Astrocyte (in vitro differentiated cells and primary cell): Measurements from ENCODE around the gene GAD1. TPM values are rescaled to one million over a fixed set of nuclear protein-coding genes. Genes with fewer than 3 reads are reported as not detected.

Experiments
- DNase-seq: peaks from one replicate; pipeline ENCODE4 v3.0.0-alpha.2; 2010; ENCODE audit warnings: low read depth
- FAIRE-seq: peaks from 2 replicates; lab custom pipeline; 2011; peaks lifted over from hg19 to GRCh38; lab: Jason Lieb, UNC
- H2AFZ ChIP-seq: 2 replicates; pipeline ENCODE4 v1.6.0; 2012; ENCODE audit warnings: low read depth, low read length, inconsistent platforms
- H3K27ac ChIP-seq: 2 replicates; pipeline ENCODE4 v1.5.1; 2011; ENCODE audit warnings: low read depth, low read length, inconsistent platforms
- H3K27me3 ChIP-seq: 2 replicates; pipeline ENCODE4 v1.6.0; 2011; ENCODE audit warnings: low read length, inconsistent platforms; ENCODE audit not compliant: insufficient read depth
- H3K36me3 ChIP-seq: 2 replicates; pipeline ENCODE4 v1.5.1; 2011; ENCODE audit warnings: low read length, inconsistent platforms; ENCODE audit not compliant: insufficient read depth
- H3K4me1 ChIP-seq: 2 replicates; pipeline ENCODE4 v1.5.1; 2011; ENCODE audit warnings: low read length, inconsistent platforms; ENCODE audit not compliant: insufficient read depth
- H3K4me2 ChIP-seq: 2 replicates; pipeline ENCODE4 v1.6.0; 2012; ENCODE audit warnings: low read length, inconsistent platforms
- H3K4me3 ChIP-seq: 2 replicates; pipeline ENCODE4 v1.5.1; 2011; ENCODE audit warnings: low read depth, mild to moderate bottlenecking, low read length, inconsistent platforms; ENCODE audit not compliant: insufficient read depth
- H3K79me2 ChIP-seq: 2 replicates; pipeline ENCODE4 v1.6.0; 2012; ENCODE audit warnings: mild to moderate bottlenecking, low read length, inconsistent platforms; ENCODE audit not compliant: insufficient read depth
- H3K9ac ChIP-seq: 2 replicates; pipeline ENCODE4 v1.6.0; 2012; ENCODE audit warnings: mild to moderate bottlenecking, low read length, inconsistent platforms
- H3K9me3 ChIP-seq: 2 replicates; pipeline ENCODE4 v1.5.1; 2012; ENCODE audit warnings: low read depth, mild to moderate bottlenecking, low read length, inconsistent platforms; ENCODE audit not compliant: insufficient read depth
- H4K20me1 ChIP-seq: 2 replicates; pipeline ENCODE4 v1.6.0; 2012; ENCODE audit warnings: low read length, inconsistent platforms; ENCODE audit not compliant: insufficient read depth
- H3K27ac Mint-ChIP-seq: one replicate; pipeline ENCODE4 v1.8.0; 2021; ENCODE audit warnings: mild to moderate bottlenecking, mixed read lengths; ENCODE audit not compliant: unreplicated experiment
- H3K27me3 Mint-ChIP-seq: one replicate; pipeline ENCODE4 v1.8.0; 2021; ENCODE audit warnings: low read depth, mixed read lengths; ENCODE audit not compliant: unreplicated experiment
- H3K36me3 Mint-ChIP-seq: one replicate; pipeline ENCODE4 v1.8.0; 2021; ENCODE audit warnings: low read depth, mixed read lengths; ENCODE audit not compliant: unreplicated experiment
- H3K4me1 Mint-ChIP-seq: one replicate; pipeline ENCODE4 v1.8.0; 2021; ENCODE audit warnings: low read depth, mixed read lengths; ENCODE audit not compliant: unreplicated experiment
- H3K4me3 Mint-ChIP-seq: one replicate; pipeline ENCODE4 v1.8.0; 2021; ENCODE audit warnings: mild to moderate bottlenecking, moderate library complexity, mixed read lengths; ENCODE audit not compliant: unreplicated experiment
- H3K9me3 Mint-ChIP-seq: one replicate; pipeline ENCODE4 v1.8.0; 2021; ENCODE audit warnings: mild to moderate bottlenecking, mixed read lengths; ENCODE audit not compliant: unreplicated experiment
- CTCF ChIP-seq: IDR thresholded peaks from 2 replicates; pipeline ENCODE4 v1.5.1; 2011; ENCODE audit warnings: low read depth, mild to moderate bottlenecking, inconsistent platforms, low read length, moderate library complexity; ENCODE audit not compliant: insufficient read depth
- EZH2 ChIP-seq: IDR thresholded peaks from 2 replicates; pipeline ENCODE4 v1.6.1; 2012; ENCODE audit warnings: mild to moderate bottlenecking, low read length, inconsistent platforms; ENCODE audit not compliant: insufficient read depth
- total RNA-seq: library from RNA; stranded (reverse); gene quantifications from 2 replicates; pipeline ENCODE4 v1.2.1, GENCODE V29; 2021

The GAD1 gene
- total RNA-seq, 1 donor from 2014 or later: 4.5 TPM

GRCh38 chr2:170823898-170824215 lies 7.2 kb downstream of the GAD1 start:
- peaks cover 5% of the 10 kb centered on the region for H3K36me3 Mint-ChIP-seq
- H3K36me3 ChIP-seq: no peaks in the 10 kb centered on the region
- H3K4me2 ChIP-seq: peak overlapping the region; percentile 76
- H3K27me3 Mint-ChIP-seq: peaks cover 81% of the 10 kb centered on the region
- H3K9ac ChIP-seq: no peak overlapping the region
- no peak overlapping the region for H2AFZ ChIP-seq
- DNase-seq: no peak
- no peak for FAIRE-seq
- peaks cover 5% of the 10 kb centered on the region for H3K4me1 Mint-ChIP-seq
- no peak overlapping the region for H3K27ac ChIP-seq
- H3K4me3 Mint-ChIP-seq: no peak overlapping the region
- H3K4me1 ChIP-seq: peaks cover 10% of the 10 kb centered on the region
- H3K9me3 Mint-ChIP-seq: peaks cover 6% of the 10 kb centered on the region
- H3K9me3 ChIP-seq: no peaks in the 10 kb centered on the region
- no peak overlapping the region for H3K4me3 ChIP-seq
- H3K79me2 ChIP-seq: no peaks in the 10 kb centered on the region
- H3K27ac Mint-ChIP-seq: no peak overlapping the region
- H4K20me1 ChIP-seq: peaks cover 10% of the 10 kb centered on the region
- peaks cover 76% of the 10 kb centered on the region for H3K27me3 ChIP-seq
- TF ChIP-seq EZH2 (peak; percentile 7), CTCF (no peak)

- FAIRE-seq (no peak), DNase-seq (no peak)
- Mint-ChIP-seq H3K27me3 (peaks cover 81% of the 10 kb centered on the region), H3K9me3 (peaks cover 6% of the 10 kb centered on the region), H3K4me1 (peaks cover 5% of the 10 kb centered on the region), H3K36me3 (peaks cover 7% of the 10 kb centered on the region), H3K27ac (no peak overlapping the region), H3K4me3 (no peak overlapping the region)
- peaks cover 72% of the 10 kb centered on the region for H3K27me3 ChIP-seq
- H3K36me3 ChIP-seq: no peaks in the 10 kb centered on the region
- H3K9me3 ChIP-seq: no peaks in the 10 kb centered on the region
- TF ChIP-seq EZH2 (no peak), CTCF (no peak)
- peaks cover 8% of the 10 kb centered on the region for H3K4me1 ChIP-seq
- H3K4me3 ChIP-seq: no peak overlapping the region
- no peaks in the 10 kb centered on the region for H3K79me2 ChIP-seq
- H3K4me2 ChIP-seq: no peak overlapping the region
- no peak overlapping the region for H3K9ac ChIP-seq
- peaks cover 9% of the 10 kb centered on the region for H4K20me1 ChIP-seq
- no peak overlapping the region for H3K27ac ChIP-seq
- H2AFZ ChIP-seq: no peak overlapping the region
Observed at GRCh38 chr2:170824526-170825015, 7.9 kb downstream of the GAD1 start.

- no peak overlapping the region for H3K4me3 ChIP-seq
- H4K20me1 ChIP-seq: no peaks in the 10 kb centered on the region
- peaks cover 4% of the 10 kb centered on the region for H3K4me1 ChIP-seq
- Mint-ChIP-seq H3K4me1 (peaks cover 10% of the 10 kb centered on the region), H3K4me3 (no peak overlapping the region), H3K27ac (no peak overlapping the region), H3K9me3 (peaks cover 6% of the 10 kb centered on the region), H3K36me3 (peaks cover 11% of the 10 kb centered on the region), H3K27me3 (peaks cover 59% of the 10 kb centered on the region)
- no peaks in the 10 kb centered on the region for H3K36me3 ChIP-seq
- peaks cover 45% of the 10 kb centered on the region for H3K27me3 ChIP-seq
- H2AFZ ChIP-seq: no peak overlapping the region
- no peak overlapping the region for H3K9ac ChIP-seq
- no peaks in the 10 kb centered on the region for H3K79me2 ChIP-seq
- TF ChIP-seq CTCF: no peak
- TF ChIP-seq EZH2: no peak
- DNase-seq (no peak), FAIRE-seq (no peak)
- no peak overlapping the region for H3K27ac ChIP-seq
- no peak overlapping the region for H3K4me2 ChIP-seq
- H3K9me3 ChIP-seq: no peaks in the 10 kb centered on the region
Observed at GRCh38 chr2:170827841-170828532, 11.3 kb downstream of the GAD1 start.
